HG03571 (cell line): ENCODE results near the gene LRRN3.
"Not testable (repeated sequence)": the region's sequence is repeated elsewhere in the genome, so short reads cannot be mapped to it uniquely, and the experiment has no call there.

Source experiments
- ATAC-seq: cut with Tn5 transposase; IDR thresholded peaks from one replicate; pipeline ENCODE4 v1.9.1; 2021; ENCODE audit not compliant: unreplicated experiment

LRRN3 gene

GRCh38 chr7:111090846-111091245, at the start of gene LRRN3:
Gene LRRN3, plus strand, starts transcription at chr7:111091127. Its CDS starts 31,646 bp downstream, at chr7:111122773.
- ATAC-seq = no peak

GRCh38 chr7:111041577-111041976, 49.4 kb upstream of the LRRN3 start:
- no peak for ATAC-seq

- ATAC-seq = no peak
Measured at GRCh38 chr7:111042842-111043241, 48.1 kb upstream of the LRRN3 start.

GRCh38 chr7:111043561-111043960, 47.4 kb upstream of the LRRN3 start:
- ATAC-seq = peak; percentile 97

GRCh38 chr7:111045449-111045848, 45.5 kb upstream of the LRRN3 start:
- ATAC-seq = no peak

- ATAC-seq = no peak
Measured at GRCh38 chr7:111047595-111047994, 43.3 kb upstream of the LRRN3 start.

- ATAC-seq = no peak
Measured at GRCh38 chr7:111049971-111050680, 40.8 kb upstream of the LRRN3 start.

GRCh38 chr7:111050875-111051416, 40.0 kb upstream of the LRRN3 start:
- no peak for ATAC-seq

GRCh38 chr7:111051832-111052231, 39.1 kb upstream of the LRRN3 start:
- no peak for ATAC-seq

GRCh38 chr7:111053035-111053434, 37.9 kb upstream of the LRRN3 start:
- no peak for ATAC-seq

- ATAC-seq = no peak
Measured at GRCh38 chr7:111056371-111056770, 34.6 kb upstream of the LRRN3 start.

GRCh38 chr7:111057066-111057465, 33.9 kb upstream of the LRRN3 start:
- no peak for ATAC-seq

- no peak for ATAC-seq
Measured at GRCh38 chr7:111059833-111060232, 31.1 kb upstream of the LRRN3 start.

GRCh38 chr7:111063166-111063565, 27.8 kb upstream of the LRRN3 start:
- ATAC-seq = no peak

- ATAC-seq = no peak
Measured at GRCh38 chr7:111067251-111067650, 23.7 kb upstream of the LRRN3 start.

- ATAC-seq = no peak
Measured at GRCh38 chr7:111067682-111068081, 23.2 kb upstream of the LRRN3 start.

GRCh38 chr7:111068618-111069017, 22.3 kb upstream of the LRRN3 start:
- ATAC-seq = no peak

GRCh38 chr7:111071556-111071955, 19.4 kb upstream of the LRRN3 start:
- ATAC-seq = no peak

- ATAC-seq = not testable (repeated sequence)
Measured at GRCh38 chr7:111072658-111073057, 18.3 kb upstream of the LRRN3 start.

GRCh38 chr7:111074071-111074747, 16.7 kb upstream of the LRRN3 start:
- no peak for ATAC-seq

- no peak for ATAC-seq
Measured at GRCh38 chr7:111074748-111075146, 16.2 kb upstream of the LRRN3 start.

GRCh38 chr7:111075498-111075897, 15.4 kb upstream of the LRRN3 start:
- ATAC-seq = no peak
